ENCODE data around the gene CARMIL1.

CARMIL1 gene

GRCh38 chr6:25332655-25333071, 53.5 kb downstream of the CARMIL1 start:
- Mint-ChIP-seq H3K9me3 (no peaks in the 10 kb centered on the region), H3K4me3 (no peak overlapping the region), H3K4me1 (peaks cover 39% of the 10 kb centered on the region), H3K27ac (no peak overlapping the region), H3K36me3 (no peaks in the 10 kb centered on the region), H3K27me3 (no peaks in the 10 kb centered on the region)

- peaks cover 39% of the 10 kb centered on the region for H3K4me1 Mint-ChIP-seq
- no peaks in the 10 kb centered on the region for H3K27me3 Mint-ChIP-seq
- H3K27ac Mint-ChIP-seq, result no peak overlapping the region
- no peak overlapping the region for H3K4me3 Mint-ChIP-seq
- no peaks in the 10 kb centered on the region for H3K36me3 Mint-ChIP-seq
- no peaks in the 10 kb centered on the region for H3K9me3 Mint-ChIP-seq
Measured at GRCh38 chr6:25333471-25333870, 54.3 kb downstream of the CARMIL1 start.

GRCh38 chr6:25334793-25335192, 55.6 kb downstream of the CARMIL1 start:
- no peak overlapping the region for H3K27ac Mint-ChIP-seq
- no peak overlapping the region for H3K4me3 Mint-ChIP-seq
- H3K4me1 Mint-ChIP-seq, result peaks cover 33% of the 10 kb centered on the region
- no peaks in the 10 kb centered on the region for H3K27me3 Mint-ChIP-seq
- H3K36me3 Mint-ChIP-seq, result no peaks in the 10 kb centered on the region
- H3K9me3 Mint-ChIP-seq, result no peaks in the 10 kb centered on the region

DNA sequence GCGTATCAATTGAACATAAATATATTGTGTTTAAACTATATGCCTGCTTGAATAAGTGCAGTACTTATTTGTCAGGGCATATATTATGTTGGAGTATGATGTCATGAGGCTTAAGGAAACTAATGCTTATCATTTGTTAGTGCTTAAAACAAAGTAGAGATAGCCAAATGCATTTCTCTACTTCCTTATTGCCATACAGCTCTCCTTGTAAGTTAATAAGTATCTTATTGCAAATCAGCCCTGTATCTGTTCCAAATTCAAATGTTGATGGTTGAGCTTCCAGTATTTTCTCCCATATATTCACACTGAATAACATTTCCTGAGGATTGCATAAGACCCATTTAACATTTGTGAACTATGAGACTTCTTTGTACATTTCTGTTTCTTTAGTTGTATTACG, 57.8 kb downstream of the CARMIL1 start:
- Mint-ChIP-seq H3K4me1 (peaks cover 39% of the 10 kb centered on the region), H3K4me3 (no peak overlapping the region), H3K27ac (no peak overlapping the region)

DNA sequence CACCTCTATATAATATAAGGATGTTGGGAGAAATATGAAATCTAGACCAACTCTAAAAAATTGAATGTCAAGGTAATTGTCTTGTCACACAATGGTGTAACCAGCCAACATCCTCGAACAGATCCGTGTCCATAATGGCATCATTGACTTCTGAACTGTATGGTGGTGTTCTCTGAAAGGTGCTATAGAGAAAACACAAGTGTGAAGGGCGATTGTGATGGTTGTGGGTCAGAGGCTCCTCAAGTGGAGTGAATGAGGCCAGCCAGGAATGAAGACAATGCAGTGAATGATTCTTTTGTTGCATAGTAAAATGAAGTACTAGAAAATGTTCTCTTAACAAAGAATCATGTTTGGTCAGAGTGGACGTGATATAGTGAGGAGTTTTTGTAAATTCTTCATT, 58.3 kb downstream of the CARMIL1 start:
- Mint-ChIP-seq H3K4me1 (peaks cover 42% of the 10 kb centered on the region), H3K9me3 (no peaks in the 10 kb centered on the region), H3K4me3 (no peak overlapping the region), H3K36me3 (no peaks in the 10 kb centered on the region), H3K27me3 (no peaks in the 10 kb centered on the region), H3K27ac (no peak overlapping the region)

More for the DNA sequence above, 57.8 kb downstream of the CARMIL1 start:
- Mint-ChIP-seq H3K27me3 (no peaks in the 10 kb centered on the region), H3K36me3 (no peaks in the 10 kb centered on the region), H3K9me3 (no peaks in the 10 kb centered on the region)

DNA sequence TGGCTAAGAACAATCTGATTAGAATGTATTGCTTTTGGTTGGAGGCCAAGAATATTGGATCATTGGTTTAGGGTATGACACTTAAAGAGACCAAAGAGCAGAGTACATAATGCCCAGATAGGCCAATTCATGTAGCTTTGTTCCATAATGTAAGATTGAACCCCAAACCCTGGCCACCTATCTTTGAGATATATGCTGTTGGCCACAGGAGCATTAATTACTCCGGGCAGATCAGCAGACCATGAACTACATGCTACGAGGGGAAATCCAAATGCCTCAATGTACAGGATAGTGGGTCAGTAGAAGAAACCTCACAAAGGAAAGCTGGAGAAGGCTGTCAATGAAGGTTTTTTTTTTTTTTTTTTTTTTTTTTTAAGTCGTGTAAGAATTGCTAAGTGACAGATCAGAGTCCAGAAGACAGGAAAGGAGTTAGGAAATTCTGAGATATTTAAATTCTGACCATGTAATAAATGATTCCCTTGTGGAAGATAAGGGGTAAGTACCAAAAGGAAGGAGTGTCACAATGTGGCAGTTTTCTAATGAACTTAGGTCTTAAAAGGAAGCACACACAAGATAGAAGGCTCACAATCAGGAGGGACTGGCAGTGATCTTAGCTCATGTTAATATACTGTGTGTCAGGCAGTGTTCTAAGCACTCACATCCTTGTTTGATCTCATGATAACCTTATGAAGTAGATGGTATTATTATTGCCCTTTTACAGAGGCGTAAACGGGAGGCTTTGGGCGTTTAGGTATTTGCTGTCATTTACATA, 61.4 kb downstream of the CARMIL1 start:
- Mint-ChIP-seq H3K27ac (peak overlapping the region; percentile 60), H3K36me3 (no peaks in the 10 kb centered on the region), H3K27me3 (no peaks in the 10 kb centered on the region), H3K9me3 (no peaks in the 10 kb centered on the region), H3K4me1 (peaks cover 30% of the 10 kb centered on the region), H3K4me3 (no peak overlapping the region)

DNA sequence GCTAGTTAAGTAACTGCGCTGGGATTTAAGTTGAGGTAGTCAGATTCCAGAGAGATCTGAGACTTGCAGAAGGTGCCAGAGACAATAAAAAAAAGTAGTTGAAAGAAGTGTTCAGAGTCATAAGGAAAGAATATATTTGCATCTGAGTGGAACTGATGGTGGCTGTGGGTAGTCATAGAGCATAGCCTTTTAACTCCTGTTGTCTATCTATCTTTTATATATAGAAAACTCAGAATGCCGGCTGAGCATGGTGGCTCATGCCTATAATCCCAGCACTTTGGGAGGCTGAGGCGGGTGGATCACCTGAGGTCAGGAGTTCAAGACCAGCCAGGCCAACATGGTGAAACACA, 62.0 kb downstream of the CARMIL1 start:
- Mint-ChIP-seq H3K27me3 (no peaks in the 10 kb centered on the region), H3K36me3 (no peaks in the 10 kb centered on the region), H3K27ac (peak overlapping the region; percentile 60), H3K4me3 (no peak overlapping the region), H3K4me1 (peaks cover 30% of the 10 kb centered on the region), H3K9me3 (no peaks in the 10 kb centered on the region)

DNA sequence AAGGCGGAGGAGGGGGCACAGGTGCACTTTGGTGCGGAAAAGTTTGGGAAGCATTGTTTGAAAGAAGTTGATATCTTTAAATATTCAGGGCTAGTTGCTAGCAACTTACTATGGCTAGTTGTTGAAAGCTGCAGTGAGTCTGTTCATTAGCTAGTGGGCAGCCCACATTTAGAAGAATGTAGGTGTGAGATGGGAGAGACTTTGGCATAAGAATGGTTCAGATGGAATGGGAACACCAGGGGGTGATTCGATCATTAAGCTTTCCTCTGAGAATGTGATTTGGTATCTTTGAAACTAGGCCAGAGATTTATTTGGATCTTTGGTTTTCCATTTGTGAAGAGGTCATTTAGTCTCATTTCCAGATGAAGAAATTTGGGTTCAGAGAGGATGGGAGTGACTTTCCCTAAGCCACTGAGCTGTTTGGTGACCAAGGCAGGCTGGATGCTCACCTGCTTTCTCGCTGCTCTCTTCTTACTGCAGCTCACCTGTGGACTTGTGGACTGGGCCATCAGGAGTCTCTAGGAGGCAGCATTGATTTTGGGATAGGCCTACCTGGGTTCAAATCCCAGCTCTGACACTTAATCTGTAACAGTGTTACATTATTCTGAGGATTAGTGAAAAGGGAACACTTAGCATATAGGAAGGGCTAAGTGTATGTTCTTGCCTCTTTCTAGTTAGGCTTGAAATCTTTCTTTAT, 62.9 kb downstream of the CARMIL1 start:
- Mint-ChIP-seq H3K9me3 (no peaks in the 10 kb centered on the region), H3K27me3 (no peaks in the 10 kb centered on the region), H3K27ac (no peak overlapping the region), H3K4me3 (no peak overlapping the region), H3K36me3 (no peaks in the 10 kb centered on the region), H3K4me1 (peaks cover 29% of the 10 kb centered on the region)

DNA sequence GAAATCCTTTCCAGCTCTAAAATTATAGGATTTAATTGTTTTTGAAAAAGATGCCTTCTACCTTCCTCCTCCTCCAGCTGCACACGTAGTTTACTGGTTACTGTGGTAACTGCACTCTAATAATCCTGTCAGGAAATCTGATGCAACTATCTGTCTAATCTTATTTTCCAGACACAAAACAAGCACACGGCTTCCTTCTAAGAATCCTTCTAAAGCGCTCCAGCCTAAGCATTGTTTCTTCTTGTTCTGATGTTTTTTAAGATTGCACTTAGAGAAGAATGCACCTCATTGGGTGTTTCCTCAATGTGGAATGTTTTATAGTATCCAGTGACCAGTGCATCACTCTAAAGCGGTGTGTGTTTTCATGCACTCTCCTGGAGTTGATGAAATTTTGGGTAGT, 63.6 kb downstream of the CARMIL1 start:
- H3K27ac Mint-ChIP-seq, result no peak overlapping the region
- no peaks in the 10 kb centered on the region for H3K9me3 Mint-ChIP-seq
- no peaks in the 10 kb centered on the region for H3K27me3 Mint-ChIP-seq
- peaks cover 26% of the 10 kb centered on the region for H3K4me1 Mint-ChIP-seq
- no peaks in the 10 kb centered on the region for H3K36me3 Mint-ChIP-seq
- no peak overlapping the region for H3K4me3 Mint-ChIP-seq

DNA sequence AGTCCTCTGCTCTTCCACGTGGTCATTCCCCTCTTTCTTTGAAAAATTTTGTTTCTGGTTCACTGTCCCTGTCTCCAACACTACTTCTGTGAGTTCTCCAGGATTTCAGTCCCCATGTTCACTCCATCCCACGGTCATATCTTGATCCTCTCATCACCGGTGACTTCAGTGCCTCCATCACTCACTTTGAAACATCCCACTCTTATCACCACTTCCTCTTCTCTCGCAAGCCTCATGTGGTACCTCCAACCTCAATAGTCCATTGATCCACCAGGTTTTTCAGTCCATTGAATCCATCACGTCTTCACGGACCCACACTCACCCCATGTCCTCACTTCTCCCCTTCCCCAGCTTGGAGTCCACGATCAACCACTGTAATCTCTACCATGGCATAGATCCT, 64.8 kb downstream of the CARMIL1 start:
- Mint-ChIP-seq H3K27ac (no peak overlapping the region), H3K36me3 (no peaks in the 10 kb centered on the region), H3K4me1 (peaks cover 27% of the 10 kb centered on the region)

DNA sequence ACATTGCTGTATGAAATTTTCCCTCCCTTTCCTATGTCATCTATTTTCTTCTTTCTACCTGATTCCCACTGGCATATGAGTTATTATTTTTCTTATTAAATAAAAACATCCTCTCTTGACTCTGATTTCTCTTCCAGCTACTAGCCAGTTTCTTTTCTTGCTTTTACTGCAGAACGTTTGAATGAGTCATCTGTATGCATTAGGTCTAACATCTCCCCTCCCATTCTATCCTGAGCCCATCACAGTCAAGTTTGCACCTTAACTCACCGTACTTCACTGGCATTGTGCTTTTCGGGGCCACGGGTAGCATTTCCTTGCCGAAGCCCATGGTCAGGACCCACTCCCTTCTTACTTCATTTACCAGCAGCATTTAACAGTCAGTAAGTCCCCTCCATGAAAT, 65.7 kb downstream of the CARMIL1 start:
- Mint-ChIP-seq H3K4me3 (no peak overlapping the region), H3K36me3 (no peaks in the 10 kb centered on the region), H3K27ac (no peak overlapping the region), H3K4me1 (peaks cover 26% of the 10 kb centered on the region), H3K27me3 (no peaks in the 10 kb centered on the region), H3K9me3 (no peaks in the 10 kb centered on the region)

More for the DNA sequence above, 64.8 kb downstream of the CARMIL1 start:
- no peak overlapping the region for H3K4me3 Mint-ChIP-seq
- H3K9me3 Mint-ChIP-seq, result no peaks in the 10 kb centered on the region
- no peaks in the 10 kb centered on the region for H3K27me3 Mint-ChIP-seq

DNA sequence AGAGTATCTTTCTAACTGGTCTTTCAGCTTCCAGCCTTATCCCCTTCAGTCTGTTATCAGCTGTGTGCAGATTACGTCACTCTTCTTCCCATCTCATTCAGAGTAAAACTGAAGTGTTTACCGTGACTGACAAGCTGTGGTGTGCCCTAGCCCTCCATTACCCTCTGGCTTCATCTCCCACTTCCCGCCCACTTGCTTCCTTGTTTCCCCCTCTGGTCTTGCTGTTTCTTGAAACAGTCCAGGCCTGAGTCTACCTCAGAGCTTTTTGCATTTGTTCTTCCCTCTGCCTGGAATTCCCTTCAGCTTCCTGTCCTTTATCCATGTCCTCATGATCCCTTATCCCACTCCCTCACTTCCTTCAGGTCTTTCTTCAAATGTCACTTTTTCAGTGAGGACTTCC, 66.9 kb downstream of the CARMIL1 start:
- peaks cover 22% of the 10 kb centered on the region for H3K4me1 Mint-ChIP-seq
- H3K9me3 Mint-ChIP-seq, result no peaks in the 10 kb centered on the region
- H3K36me3 Mint-ChIP-seq, result no peaks in the 10 kb centered on the region
- no peak overlapping the region for H3K27ac Mint-ChIP-seq
- H3K27me3 Mint-ChIP-seq, result no peaks in the 10 kb centered on the region
- no peak overlapping the region for H3K4me3 Mint-ChIP-seq

DNA sequence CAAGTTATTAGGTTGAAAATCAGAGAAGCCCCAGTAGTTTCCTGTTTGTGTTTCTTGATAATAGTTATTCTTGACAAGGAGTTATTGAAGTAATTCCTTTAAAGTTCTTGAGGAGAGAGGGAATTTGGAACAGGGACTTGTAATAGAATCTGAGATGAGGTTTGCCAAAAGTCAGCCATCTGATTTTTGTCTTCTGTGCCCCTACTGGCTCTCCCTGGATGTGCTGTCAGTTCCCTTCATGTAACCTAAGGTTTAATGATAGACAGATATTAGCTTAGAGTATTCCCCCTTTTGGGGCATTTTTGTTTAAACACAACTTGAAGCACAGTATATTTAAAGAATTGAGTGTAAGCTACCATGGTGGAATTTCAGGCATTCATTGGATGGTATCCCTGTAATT, 71.4 kb downstream of the CARMIL1 start:
- H3K4me1 Mint-ChIP-seq, result peaks cover 25% of the 10 kb centered on the region
- no peaks in the 10 kb centered on the region for H3K36me3 Mint-ChIP-seq
- H3K9me3 Mint-ChIP-seq, result no peaks in the 10 kb centered on the region
- H3K27ac Mint-ChIP-seq, result no peak overlapping the region
- H3K27me3 Mint-ChIP-seq, result no peaks in the 10 kb centered on the region
- no peak overlapping the region for H3K4me3 Mint-ChIP-seq

DNA sequence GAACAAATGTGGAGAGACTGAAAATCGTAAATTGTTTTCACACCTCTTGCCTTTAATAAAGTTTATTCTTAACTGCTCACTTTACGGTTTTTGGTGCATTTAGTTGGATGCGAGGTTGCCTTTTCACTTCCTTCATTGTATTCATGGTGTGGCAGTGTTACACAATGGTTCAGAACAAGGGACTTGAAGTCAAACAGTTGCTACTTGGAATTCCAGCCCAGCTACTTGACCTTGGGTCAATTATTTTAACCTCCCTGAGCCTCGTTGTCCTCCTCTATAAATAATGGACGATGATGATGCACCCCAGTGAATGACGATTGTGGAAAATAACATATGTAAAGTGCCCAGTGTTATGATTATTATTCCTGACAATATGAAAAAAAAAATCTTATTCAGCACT, 72.3 kb downstream of the CARMIL1 start:
- H3K4me3 Mint-ChIP-seq, result no peak overlapping the region
- H3K4me1 Mint-ChIP-seq, result peaks cover 25% of the 10 kb centered on the region
- no peak overlapping the region for H3K27ac Mint-ChIP-seq
- H3K27me3 Mint-ChIP-seq, result no peaks in the 10 kb centered on the region
- H3K36me3 Mint-ChIP-seq, result no peaks in the 10 kb centered on the region
- no peaks in the 10 kb centered on the region for H3K9me3 Mint-ChIP-seq

DNA sequence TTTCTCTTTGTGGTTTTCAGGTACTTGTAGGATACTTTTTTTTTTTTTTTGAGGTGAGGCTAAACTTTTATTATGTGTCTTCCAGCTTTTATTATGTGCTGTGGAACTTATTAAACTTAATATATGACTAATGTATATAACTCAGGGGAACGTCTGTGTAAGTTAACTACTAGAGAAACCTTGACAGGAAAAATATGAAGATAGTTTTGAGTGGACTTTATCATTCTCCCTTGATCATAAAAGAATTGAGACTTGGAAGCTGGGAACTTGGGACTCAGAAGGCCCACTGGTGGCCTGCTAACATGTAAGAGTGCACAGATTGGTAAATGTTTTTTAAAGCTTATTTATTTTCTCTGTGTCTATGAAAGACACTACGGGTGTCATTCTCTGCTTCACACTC, 73.1 kb downstream of the CARMIL1 start:
- peaks cover 30% of the 10 kb centered on the region for H3K4me1 Mint-ChIP-seq
- no peaks in the 10 kb centered on the region for H3K9me3 Mint-ChIP-seq
- H3K27ac Mint-ChIP-seq, result no peak overlapping the region
- no peaks in the 10 kb centered on the region for H3K27me3 Mint-ChIP-seq
- H3K4me3 Mint-ChIP-seq, result no peak overlapping the region
- H3K36me3 Mint-ChIP-seq, result no peaks in the 10 kb centered on the region

DNA sequence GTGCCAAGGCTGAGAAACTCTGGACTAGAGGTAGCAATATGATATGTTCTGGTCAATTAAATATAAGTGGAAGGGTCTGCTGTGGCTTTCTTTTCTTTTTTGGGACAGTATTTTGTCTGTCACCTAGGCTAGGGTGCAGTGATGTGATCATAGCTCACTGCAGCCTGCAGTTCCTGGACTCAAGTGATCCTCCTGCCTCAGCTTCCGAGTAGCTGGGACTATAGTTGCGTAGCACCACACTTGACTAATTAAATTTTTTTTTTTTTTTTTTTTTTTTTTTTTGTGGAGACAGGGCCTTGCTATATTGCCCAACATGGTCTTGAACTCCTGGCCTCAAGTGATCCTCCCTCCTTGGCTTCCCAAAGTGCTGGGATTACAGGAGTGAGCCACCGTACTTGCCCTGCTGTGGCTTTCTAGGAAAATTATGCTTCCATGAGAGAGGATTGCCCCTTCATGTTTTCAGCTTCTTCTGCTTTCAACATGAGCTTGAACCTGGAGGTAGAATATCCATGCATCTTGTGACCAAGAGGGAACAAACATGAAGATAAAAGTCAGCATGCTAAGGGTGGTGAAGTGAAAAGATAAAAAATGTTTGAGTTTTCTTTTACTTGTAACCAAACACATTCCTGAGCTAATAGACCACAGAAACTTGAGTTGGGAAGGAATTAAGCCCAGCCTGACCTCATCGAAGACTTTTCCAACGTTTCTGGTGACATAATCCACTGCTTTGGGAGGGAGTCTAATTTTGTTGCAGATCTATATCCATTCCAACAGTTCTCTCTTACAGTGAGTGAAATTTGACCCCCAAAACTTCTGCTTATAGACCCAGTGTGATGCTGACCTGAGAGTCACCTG, 75.1 kb downstream of the CARMIL1 start:
- Mint-ChIP-seq H3K27me3 (no peaks in the 10 kb centered on the region), H3K36me3 (no peaks in the 10 kb centered on the region)

More for the DNA sequence above, 75.1 kb downstream of the CARMIL1 start:
- H3K4me3 Mint-ChIP-seq, result no peak overlapping the region
- no peaks in the 10 kb centered on the region for H3K9me3 Mint-ChIP-seq
- no peak overlapping the region for H3K27ac Mint-ChIP-seq
- peaks cover 35% of the 10 kb centered on the region for H3K4me1 Mint-ChIP-seq
